Measurements from ENCODE around the gene CADM2.

CADM2 gene

DNA sequence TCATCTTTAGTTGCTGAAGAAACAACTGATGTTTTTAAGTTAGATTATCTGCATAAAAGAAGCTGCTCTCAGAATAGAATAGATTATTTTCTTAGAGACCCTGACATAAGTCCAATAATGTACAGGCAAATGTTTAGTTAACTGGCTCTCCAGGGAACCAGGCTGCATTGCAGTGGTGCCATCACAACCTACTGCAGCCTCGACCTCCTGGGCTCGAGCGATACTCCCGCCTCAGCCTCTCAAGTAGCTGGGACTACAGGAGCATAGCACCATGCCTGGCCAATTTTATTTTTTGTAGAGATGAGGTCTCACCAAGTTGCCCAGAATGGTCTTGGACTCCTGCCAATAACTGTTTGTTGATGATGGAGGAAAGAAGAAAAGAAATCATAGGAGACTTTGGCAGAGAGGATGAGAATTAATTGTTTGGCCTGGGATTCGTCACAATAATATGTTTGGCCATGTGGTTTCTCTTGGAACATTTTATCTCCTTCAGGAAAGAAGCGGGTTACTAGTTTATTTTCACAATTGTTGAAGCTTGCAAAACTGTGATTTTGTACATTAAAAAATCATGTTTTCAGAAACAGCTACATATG, 429.2 kb downstream of the CADM2 start:
- TF ChIP-seq, protein P1, sequence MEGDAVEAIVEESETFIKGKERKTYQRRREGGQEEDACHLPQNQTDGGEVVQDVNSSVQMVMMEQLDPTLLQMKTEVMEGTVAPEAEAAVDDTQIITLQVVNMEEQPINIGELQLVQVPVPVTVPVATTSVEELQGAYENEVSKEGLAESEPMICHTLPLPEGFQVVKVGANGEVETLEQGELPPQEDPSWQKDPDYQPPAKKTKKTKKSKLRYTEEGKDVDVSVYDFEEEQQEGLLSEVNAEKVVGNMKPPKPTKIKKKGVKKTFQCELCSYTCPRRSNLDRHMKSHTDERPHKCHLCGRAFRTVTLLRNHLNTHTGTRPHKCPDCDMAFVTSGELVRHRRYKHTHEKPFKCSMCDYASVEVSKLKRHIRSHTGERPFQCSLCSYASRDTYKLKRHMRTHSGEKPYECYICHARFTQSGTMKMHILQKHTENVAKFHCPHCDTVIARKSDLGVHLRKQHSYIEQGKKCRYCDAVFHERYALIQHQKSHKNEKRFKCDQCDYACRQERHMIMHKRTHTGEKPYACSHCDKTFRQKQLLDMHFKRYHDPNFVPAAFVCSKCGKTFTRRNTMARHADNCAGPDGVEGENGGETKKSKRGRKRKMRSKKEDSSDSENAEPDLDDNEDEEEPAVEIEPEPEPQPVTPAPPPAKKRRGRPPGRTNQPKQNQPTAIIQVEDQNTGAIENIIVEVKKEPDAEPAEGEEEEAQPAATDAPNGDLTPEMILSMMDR (IDR thresholded peaks at IDR 0.05), result no peak

- TF ChIP-seq, protein P1 (IDR thresholded peaks at IDR 0.05), result no peak
These were observed 435.6 kb downstream of the CADM2 start for GRCh38 chr3:85394424-85394823.

- TF ChIP-seq, protein P1 (IDR thresholded peaks at IDR 0.05), result no peak
These were observed 438.6 kb downstream of the CADM2 start for GRCh38 chr3:85397434-85397833.

DNA sequence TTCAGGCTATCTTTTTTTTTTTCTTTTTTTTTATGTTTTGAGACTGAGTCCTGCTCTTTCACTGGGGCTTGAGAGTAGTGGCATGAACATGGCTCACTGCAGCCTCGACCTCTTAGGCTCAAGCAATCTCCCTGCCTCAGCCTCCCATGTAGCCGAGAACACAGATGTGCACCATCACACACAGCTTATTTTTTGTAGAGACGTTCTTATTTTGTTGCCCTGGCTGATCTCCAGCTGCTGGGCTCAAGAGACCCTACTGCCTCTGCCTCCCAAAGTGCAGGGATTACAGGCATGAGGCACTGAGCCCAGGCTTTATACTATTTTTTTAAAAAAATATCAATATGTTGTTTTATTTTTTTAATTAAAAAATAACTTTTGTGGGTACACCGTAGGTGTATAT, 467.3 kb downstream of the CADM2 start:
- TF ChIP-seq, protein P1 (IDR thresholded peaks at IDR 0.05), result no peak

GRCh38 chr3:85427467-85427866, 468.7 kb downstream of the CADM2 start:
- TF ChIP-seq, protein P1 (IDR thresholded peaks at IDR 0.05), result no peak

- TF ChIP-seq, protein P1 (IDR thresholded peaks at IDR 0.05), result no peak
These were observed 473.3 kb downstream of the CADM2 start for GRCh38 chr3:85432081-85432480.

- TF ChIP-seq, protein P1 (IDR thresholded peaks at IDR 0.05), result no peak
These were observed 474.5 kb downstream of the CADM2 start for GRCh38 chr3:85433319-85433718.

All from LNCAP (cell line).